Muscle layer of duodenum (tissue), 2 donors: Measurements from ENCODE around the gene ZNF175.
A peak's percentile ranks its signal among the peaks of the same experiment; 100 is the strongest.

Source experiments
- H3K27ac ChIP-seq: one replicate; pipeline ENCODE4 v1.7.0; 2013; ENCODE audit warnings: mild to moderate bottlenecking, low read length
- H3K27me3 ChIP-seq: one replicate; pipeline ENCODE4 v1.7.0; 2013; ENCODE audit warnings: low read depth, mild to moderate bottlenecking, control low read depth, low read length
- H3K36me3 ChIP-seq, 2 donors: one replicate each; pipeline ENCODE4 v1.7.0; 2013; ENCODE audit warnings: low read length in 2 of 2, control low read depth in 1 of 2, mild to moderate bottlenecking in 1 of 2; ENCODE audit not compliant: insufficient read depth in 2 of 2, control insufficient read depth in 1 of 2
- H3K4me1 ChIP-seq, 2 donors: one replicate each; pipeline ENCODE4 v1.7.0; 2013; ENCODE audit warnings: low read length in 2 of 2, mild to moderate bottlenecking in 2 of 2, control low read depth in 1 of 2, moderate library complexity in 1 of 2; ENCODE audit not compliant: insufficient read depth in 2 of 2, control insufficient read depth in 1 of 2
- H3K4me3 ChIP-seq, 2 donors: one replicate each; pipeline ENCODE4 v1.7.0; 2013; ENCODE audit warnings: low read length in 2 of 2, low read depth in 1 of 2, mild to moderate bottlenecking in 1 of 2
- H3K9me3 ChIP-seq, 2 donors: one replicate each; pipeline ENCODE4 v1.7.0; 2013; ENCODE audit warnings: low read length in 2 of 2, control low read depth in 1 of 2, mild to moderate bottlenecking in 1 of 2; ENCODE audit not compliant: control insufficient read depth in 1 of 2
- donor health status: healthy.

The ZNF175 gene

DNA sequence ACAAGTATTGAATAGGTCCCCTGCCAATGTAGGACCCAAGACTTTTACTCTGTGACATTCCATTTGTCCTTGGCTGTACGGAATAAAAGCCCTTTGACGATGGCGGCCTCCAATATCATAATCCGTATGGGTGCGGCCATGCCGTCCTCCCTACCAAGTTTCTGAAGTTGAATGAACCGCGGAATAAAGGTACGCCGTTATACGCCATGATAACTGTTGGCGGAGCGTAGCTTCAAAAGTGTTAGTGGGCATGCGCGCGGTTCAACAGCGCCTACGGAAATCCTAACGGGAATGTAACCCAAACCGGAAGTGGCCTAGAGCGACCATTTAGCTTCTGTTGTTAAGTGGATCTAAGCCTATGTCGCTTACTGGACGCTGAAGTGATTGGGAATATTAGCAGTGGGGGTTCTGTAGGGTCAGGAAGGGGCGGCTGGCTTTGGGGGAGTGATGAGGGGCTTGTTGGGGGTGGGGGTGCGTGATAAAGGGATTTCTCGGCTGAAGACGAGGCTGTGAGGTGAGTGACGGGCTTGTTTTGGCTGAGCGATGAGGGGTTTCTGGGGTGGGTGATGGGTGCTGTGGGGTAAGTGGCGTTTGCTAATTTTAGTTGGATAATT is at the start of gene ZNF175:
Gene ZNF175, plus strand, starts transcription at position 322 of the 614 bp plus-strand sequence. CDS start 2,047 bp downstream, outside the sequence.
- peaks cover 0 to 16% of the 10 kb centered on the region in 2 donors for H3K4me1 ChIP-seq
- H3K4me3 ChIP-seq = peak within 1 kb of the TSS; percentile 81 to 93
- peak within 1 kb of the TSS; percentile 70 for H3K27ac ChIP-seq
- H3K27me3 ChIP-seq = peaks cover 6% of the 10 kb centered on the region
- no peaks in the 10 kb centered on the region for H3K9me3 ChIP-seq
- peaks cover 10 to 14% of the 10 kb centered on the region in 2 donors for H3K36me3 ChIP-seq

GRCh38 chr19:51521357-51521756 is 49.7 kb upstream of the ZNF175 start:
- H3K36me3 ChIP-seq = no peaks in the 10 kb centered on the region
- no peaks in the 10 kb centered on the region for H3K4me1 ChIP-seq
- no peak overlapping the region for H3K27ac ChIP-seq
- H3K4me3 ChIP-seq = no peak overlapping the region
- peaks cover 0 to 3% of the 10 kb centered on the region in 2 donors for H3K9me3 ChIP-seq
- peaks cover 3% of the 10 kb centered on the region for H3K27me3 ChIP-seq

GRCh38 chr19:51521781-51522180 is 49.3 kb upstream of the ZNF175 start:
- peaks cover 3% of the 10 kb centered on the region for H3K27me3 ChIP-seq
- H3K4me1 ChIP-seq = no peaks in the 10 kb centered on the region
- no peaks in the 10 kb centered on the region for H3K36me3 ChIP-seq
- H3K27ac ChIP-seq = no peak overlapping the region
- H3K4me3 ChIP-seq = no peak overlapping the region
- peaks cover 0 to 3% of the 10 kb centered on the region in 2 donors for H3K9me3 ChIP-seq

DNA sequence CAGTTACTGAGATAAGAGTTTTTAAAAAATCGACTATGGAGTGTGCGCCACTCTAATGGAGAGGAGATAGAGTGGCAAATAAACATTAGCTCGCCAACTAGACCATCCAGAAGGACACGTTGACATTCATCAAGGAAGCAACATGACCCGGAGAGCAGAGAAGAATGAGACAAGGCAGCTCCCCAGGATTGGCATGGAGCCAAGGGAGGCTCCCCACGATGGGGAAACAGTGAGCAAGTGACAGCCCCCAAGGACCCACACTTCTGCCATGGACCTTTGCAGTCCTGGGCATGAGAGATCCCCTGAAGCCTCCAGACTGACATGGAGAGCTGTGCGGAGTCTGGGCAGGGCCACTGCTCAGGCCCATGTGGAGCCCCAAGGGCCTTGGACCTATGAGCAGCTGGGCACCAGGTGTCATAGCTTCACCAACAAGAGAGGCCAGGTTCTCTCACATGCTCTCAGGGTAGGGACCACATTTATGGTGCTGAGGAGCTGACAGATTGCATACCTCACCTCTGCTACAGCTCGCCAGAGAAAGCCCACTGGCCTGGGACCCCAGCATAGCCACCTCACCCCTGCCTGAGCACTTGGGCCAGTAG is 46.3 kb upstream of the ZNF175 start:
- peaks cover 3% of the 10 kb centered on the region for H3K27me3 ChIP-seq
- no peaks in the 10 kb centered on the region for H3K4me1 ChIP-seq
- H3K36me3 ChIP-seq = no peaks in the 10 kb centered on the region
- no peak overlapping the region for H3K27ac ChIP-seq
- H3K9me3 ChIP-seq = peaks cover 0 to 3% of the 10 kb centered on the region in 2 donors
- no peak overlapping the region for H3K4me3 ChIP-seq

DNA sequence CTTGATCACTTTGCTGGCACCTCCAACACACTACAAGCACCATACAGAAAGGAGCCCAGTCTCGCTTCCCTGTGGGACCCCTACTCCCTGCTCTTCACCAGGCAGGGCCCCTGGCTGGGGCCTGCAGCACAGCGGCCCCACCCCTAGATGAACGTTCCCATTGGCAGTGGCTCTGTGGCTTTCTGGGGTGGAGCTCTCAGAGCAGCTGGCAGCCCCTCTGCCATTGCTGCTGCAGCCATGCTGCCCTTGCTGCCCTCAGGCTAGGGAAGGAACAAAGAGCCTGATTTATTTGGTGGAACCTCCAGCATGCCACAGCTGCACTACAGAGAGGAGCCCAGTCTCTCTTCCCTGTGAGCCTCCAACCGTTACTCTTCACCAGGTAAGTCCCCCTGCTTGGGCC is 45.4 kb upstream of the ZNF175 start:
- H3K27me3 ChIP-seq = peaks cover 3% of the 10 kb centered on the region
- no peak overlapping the region for H3K4me3 ChIP-seq
- H3K9me3 ChIP-seq = peaks cover 0 to 3% of the 10 kb centered on the region in 2 donors
- no peaks in the 10 kb centered on the region for H3K36me3 ChIP-seq
- no peaks in the 10 kb centered on the region for H3K4me1 ChIP-seq
- H3K27ac ChIP-seq = no peak overlapping the region

DNA sequence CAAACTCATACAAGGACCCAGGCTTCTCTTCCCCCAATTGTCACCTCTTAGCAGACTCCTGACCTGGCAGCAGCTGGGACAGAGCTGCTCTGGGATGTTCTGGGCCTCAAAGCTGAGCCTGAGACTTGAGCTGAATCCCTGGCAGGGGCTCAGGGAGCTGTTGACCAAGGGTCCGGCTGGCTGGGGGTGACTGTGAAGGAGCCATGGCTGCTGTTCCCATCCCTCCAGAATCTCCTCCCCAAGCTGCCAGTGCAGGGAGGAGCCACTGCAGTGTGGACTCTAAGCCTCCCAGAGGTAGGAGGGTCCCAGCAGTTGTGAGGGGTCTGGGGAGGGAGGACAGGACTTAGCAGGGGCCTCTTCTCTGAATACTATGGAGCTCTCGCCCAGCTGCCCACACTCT is 41.8 kb upstream of the ZNF175 start:
- no peak overlapping the region for H3K4me3 ChIP-seq
- H3K27me3 ChIP-seq = peaks cover 8% of the 10 kb centered on the region
- H3K27ac ChIP-seq = no peak overlapping the region
- H3K36me3 ChIP-seq = no peaks in the 10 kb centered on the region
- no peaks in the 10 kb centered on the region for H3K9me3 ChIP-seq
- H3K4me1 ChIP-seq = no peaks in the 10 kb centered on the region

- no peaks in the 10 kb centered on the region for H3K9me3 ChIP-seq
- H3K4me1 ChIP-seq = no peaks in the 10 kb centered on the region
- H3K4me3 ChIP-seq = no peak overlapping the region
- no peak overlapping the region for H3K27ac ChIP-seq
- peaks cover 8% of the 10 kb centered on the region for H3K27me3 ChIP-seq
- H3K36me3 ChIP-seq = no peaks in the 10 kb centered on the region
These were observed 40.5 kb upstream of the ZNF175 start for GRCh38 chr19:51530616-51531015.

- no peak within 1 kb of the TSS for H3K4me3 ChIP-seq
- H3K4me1 ChIP-seq = no peaks in the 10 kb centered on the region
- H3K27ac ChIP-seq = no peak within 1 kb of the TSS
- H3K27me3 ChIP-seq = peaks cover 5% of the 10 kb centered on the region
- no peaks in the 10 kb centered on the region for H3K36me3 ChIP-seq
- no peaks in the 10 kb centered on the region for H3K9me3 ChIP-seq
These were observed 39.5 kb upstream of the ZNF175 start, which contains the start of gene SIGLEC6 for GRCh38 chr19:51531349-51532315. SIGLEC6 (minus strand) TSS chr19:51531670; CDS start chr19:51531648, 22 bp downstream.

DNA sequence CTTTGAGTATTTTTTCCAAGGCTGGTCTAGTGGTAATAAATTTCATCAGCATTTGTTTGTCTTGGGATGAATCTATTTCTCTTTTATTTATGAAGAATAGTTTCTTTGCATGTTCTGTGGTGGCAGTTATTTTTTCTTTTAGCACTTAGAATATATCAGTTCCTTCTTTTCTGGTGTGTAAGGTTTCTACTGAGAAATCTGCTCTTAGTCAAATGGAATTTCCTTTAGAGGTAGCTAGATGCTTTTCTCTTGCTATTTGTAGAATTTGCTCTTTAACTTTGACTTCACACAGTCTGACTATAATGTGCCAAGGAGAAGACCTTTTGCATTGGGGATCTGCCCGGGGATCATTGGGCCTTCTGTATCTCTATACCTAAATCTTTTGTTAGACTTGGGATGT is 35.5 kb upstream of the ZNF175 start:
- Histone ChIP-seq H3K9me3 (no peaks in the 10 kb centered on the region), H3K27me3 (peaks cover 5% of the 10 kb centered on the region), H3K27ac (no peak overlapping the region), H3K4me3 (no peak overlapping the region), H3K36me3 (no peaks in the 10 kb centered on the region), H3K4me1 (no peaks in the 10 kb centered on the region)

- H3K9me3 ChIP-seq = no peaks in the 10 kb centered on the region
- no peak overlapping the region for H3K4me3 ChIP-seq
- H3K36me3 ChIP-seq = no peaks in the 10 kb centered on the region
- no peaks in the 10 kb centered on the region for H3K27me3 ChIP-seq
- H3K27ac ChIP-seq = no peak overlapping the region
- no peaks in the 10 kb centered on the region for H3K4me1 ChIP-seq
These were observed 31.2 kb upstream of the ZNF175 start for GRCh38 chr19:51539821-51540366.
